Thymus (tissue), 2 donors: ENCODE results near the gene HAO1. TPM values are rescaled to one million over a fixed set of nuclear protein-coding genes. Genes with fewer than 3 reads are reported as not detected.

Source experiments
- polyA plus RNA-seq: library from polyadenylated mRNA; stranded (reverse); fragments of 200-250 nt; gene quantifications from one replicate; pipeline ENCODE4 v1.2.3, GENCODE V29; 2013
- total RNA-seq: library from RNA; stranded (reverse); fragments of 120-200 nt; gene quantifications from one replicate; pipeline ENCODE4 v1.2.4, GENCODE V29; 2013
- donor health status: healthy.

The HAO1 gene
- total and polyA plus RNA-seq, 2 donors: 0.02 to 0.05 TPM

Other genes with a start within 250 kb of the HAO1 start
- 12.8 TPM for gene TMX4, start 79.3 kb upstream of the HAO1 start, total RNA-seq
- 10.5 TPM for gene TMX4, start 79.3 kb upstream of the HAO1 start, polyA plus RNA-seq
- 4.7 TPM for gene PLCB1, start 191.8 kb upstream of the HAO1 start, total RNA-seq
- 4.1 TPM for gene PLCB1, start 191.8 kb upstream of the HAO1 start, polyA plus RNA-seq